Measurements from ENCODE around the gene SLC17A1. TPM values are rescaled to one million over a fixed set of nuclear protein-coding genes. Genes with fewer than 3 reads are reported as not detected.

SLC17A1 gene
- total and polyA plus RNA-seq, 4 donors = not detected

DNA sequence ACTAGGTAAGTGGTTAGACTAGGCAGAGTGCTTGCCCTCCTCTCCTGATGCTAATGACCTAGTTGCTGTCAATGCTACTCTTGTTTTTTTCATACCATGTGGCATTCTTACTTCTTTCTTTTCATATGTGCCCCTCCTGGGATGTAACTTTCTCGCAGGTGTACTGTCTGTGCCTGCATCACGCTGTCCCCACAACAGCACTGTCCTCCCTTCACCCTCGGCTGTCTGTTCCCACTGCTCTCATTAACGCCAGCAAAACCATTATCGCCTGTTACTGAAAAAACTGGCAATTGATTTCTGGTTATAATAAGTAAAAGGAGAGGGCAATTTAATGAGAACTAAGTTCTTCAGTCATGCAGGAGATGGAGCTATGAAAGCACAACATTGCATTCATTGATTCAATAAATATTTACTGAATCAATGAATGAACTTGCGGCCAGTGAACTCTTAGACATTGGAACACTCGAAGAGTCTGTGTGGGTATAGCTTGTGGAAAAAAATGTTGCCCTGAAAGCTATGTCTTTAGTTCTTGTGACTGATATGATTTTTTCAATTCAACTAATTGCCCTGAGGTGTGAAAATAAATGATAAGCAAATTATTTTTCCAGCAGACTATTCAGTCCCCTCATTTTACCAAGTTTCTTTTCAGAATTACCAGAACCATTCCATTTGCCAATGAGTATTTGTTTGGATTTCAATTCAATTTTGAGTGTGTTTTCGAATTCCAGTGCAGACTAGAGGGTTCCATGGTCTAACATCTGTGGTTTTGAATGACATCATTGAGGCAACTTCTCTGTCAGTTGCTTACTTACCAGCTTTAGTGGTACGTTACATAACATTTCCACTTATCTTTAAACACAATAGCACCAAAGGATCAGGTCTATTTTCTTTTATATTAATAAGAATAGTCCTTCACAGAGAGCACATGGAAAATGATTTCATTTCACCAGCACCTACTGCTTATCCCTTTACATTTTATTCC is 75.2 kb downstream of the SLC17A1 start:
- H3K36me3 ChIP-seq (ENCODE audit: control insufficient read depth in 4 of 4, insufficient read depth in 4 of 4, low read length in 4 of 4) = no peaks in the 10 kb centered on the region
- H3K4me3 ChIP-seq = no peak overlapping the region
- 81 to 86% methylated on average over 9 of the region's 9 CpGs for WGBS, 2 donors
- no peak for DNase-seq
- no peaks in the 10 kb centered on the region for H3K27me3 ChIP-seq (ENCODE audit: control insufficient read depth in 3 of 3, insufficient read depth in 3 of 3, low read length in 2 of 3)
- no peak overlapping the region for H3K27ac ChIP-seq (ENCODE audit: low read depth in 1 of 2, low read length in 1 of 2)
- no peak overlapping the region for H3K9ac ChIP-seq (ENCODE audit: insufficient read depth in 1 of 2, low read length in 2 of 2)
- H3K4me1 ChIP-seq (ENCODE audit: control insufficient read depth in 5 of 5, insufficient read depth in 5 of 5, low read length in 5 of 5) = no peaks in the 10 kb centered on the region
- ATAC-seq (ENCODE audit: insufficient read depth, low FRiP score) = no peak
- H3K9me3 ChIP-seq (ENCODE audit: control insufficient read depth in 4 of 4, insufficient read depth in 3 of 4, low read length in 3 of 4) = no peaks in the 10 kb centered on the region
- TF ChIP-seq, protein P1, sequence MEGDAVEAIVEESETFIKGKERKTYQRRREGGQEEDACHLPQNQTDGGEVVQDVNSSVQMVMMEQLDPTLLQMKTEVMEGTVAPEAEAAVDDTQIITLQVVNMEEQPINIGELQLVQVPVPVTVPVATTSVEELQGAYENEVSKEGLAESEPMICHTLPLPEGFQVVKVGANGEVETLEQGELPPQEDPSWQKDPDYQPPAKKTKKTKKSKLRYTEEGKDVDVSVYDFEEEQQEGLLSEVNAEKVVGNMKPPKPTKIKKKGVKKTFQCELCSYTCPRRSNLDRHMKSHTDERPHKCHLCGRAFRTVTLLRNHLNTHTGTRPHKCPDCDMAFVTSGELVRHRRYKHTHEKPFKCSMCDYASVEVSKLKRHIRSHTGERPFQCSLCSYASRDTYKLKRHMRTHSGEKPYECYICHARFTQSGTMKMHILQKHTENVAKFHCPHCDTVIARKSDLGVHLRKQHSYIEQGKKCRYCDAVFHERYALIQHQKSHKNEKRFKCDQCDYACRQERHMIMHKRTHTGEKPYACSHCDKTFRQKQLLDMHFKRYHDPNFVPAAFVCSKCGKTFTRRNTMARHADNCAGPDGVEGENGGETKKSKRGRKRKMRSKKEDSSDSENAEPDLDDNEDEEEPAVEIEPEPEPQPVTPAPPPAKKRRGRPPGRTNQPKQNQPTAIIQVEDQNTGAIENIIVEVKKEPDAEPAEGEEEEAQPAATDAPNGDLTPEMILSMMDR (IDR thresholded peaks at IDR 0.05; ENCODE audit: control extremely low read depth, extremely low read depth) = no peak

DNA sequence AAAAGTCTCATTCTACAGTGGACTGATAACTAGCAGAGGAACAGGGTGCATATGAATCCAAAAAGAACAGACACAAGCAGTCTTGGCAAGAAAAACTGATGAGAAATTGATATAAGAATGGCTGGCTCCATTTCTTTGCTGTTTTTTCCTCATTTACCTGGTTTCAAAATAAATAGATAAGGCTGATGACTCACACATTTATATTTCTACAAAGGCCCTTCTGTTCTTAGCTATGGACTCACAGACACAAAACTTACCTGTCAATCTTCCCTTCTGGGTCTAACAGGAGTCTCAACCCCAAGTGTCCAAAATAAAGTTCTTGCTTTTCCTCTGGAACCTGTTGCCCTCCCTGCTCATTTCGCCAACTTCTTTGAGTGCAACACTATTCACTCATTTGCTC is 76.4 kb downstream of the SLC17A1 start:
- Histone ChIP-seq H3K36me3 (ENCODE audit: control insufficient read depth in 4 of 4, insufficient read depth in 4 of 4, low read length in 4 of 4) (no peaks in the 10 kb centered on the region), H3K9me3 (ENCODE audit: control insufficient read depth in 4 of 4, insufficient read depth in 3 of 4, low read length in 3 of 4) (no peaks in the 10 kb centered on the region), H3K9ac (ENCODE audit: insufficient read depth in 1 of 2, low read length in 2 of 2) (no peak overlapping the region), H3K27me3 (ENCODE audit: control insufficient read depth in 3 of 3, insufficient read depth in 3 of 3, low read length in 2 of 3) (no peaks in the 10 kb centered on the region), H3K27ac (ENCODE audit: low read depth in 1 of 2, low read length in 1 of 2) (no peak overlapping the region), H3K4me3 (no peak overlapping the region), H3K4me1 (ENCODE audit: control insufficient read depth in 5 of 5, insufficient read depth in 5 of 5, low read length in 5 of 5) (no peaks in the 10 kb centered on the region)
- ATAC-seq (ENCODE audit: insufficient read depth, low FRiP score) = no peak
- TF ChIP-seq, protein P1 (IDR thresholded peaks at IDR 0.05; ENCODE audit: control extremely low read depth, extremely low read depth) = no peak
- 99 to 100% methylated on average over 1 of the region's 1 CpG for WGBS, 2 donors
- DNase-seq = no peak

DNA sequence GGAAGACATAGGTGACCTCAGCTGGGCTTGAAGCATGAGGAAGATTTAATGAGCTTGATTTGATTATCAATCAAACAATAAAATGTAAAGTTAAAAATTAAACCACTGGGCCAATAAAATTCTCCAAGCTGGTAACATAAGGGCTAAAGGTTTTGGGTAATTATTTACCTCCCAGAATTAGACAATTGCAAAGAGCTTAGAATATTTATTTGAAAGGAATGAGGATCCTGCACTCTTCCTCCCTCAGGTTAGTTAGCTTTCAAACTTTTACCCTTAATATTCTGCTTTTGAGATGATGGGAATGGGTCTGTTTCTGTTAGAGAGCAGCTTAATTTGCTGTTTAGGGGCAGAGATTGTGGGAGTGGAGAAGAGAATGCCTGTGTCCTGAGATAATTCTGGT is 77.3 kb downstream of the SLC17A1 start, which contains the start of gene SLC17A4:
Gene SLC17A4 (plus strand): TSS at position 208 of the 400 bp plus-strand sequence. CDS start 7,221 bp downstream, outside the sequence.
- DNase-seq (no peak), ATAC-seq (ENCODE audit: insufficient read depth, low FRiP score) (no peak)
- H3K4me1 ChIP-seq (ENCODE audit: control insufficient read depth in 5 of 5, insufficient read depth in 5 of 5, low read length in 5 of 5) = no peaks in the 10 kb centered on the region
- no peak within 1 kb of the TSS for H3K27ac ChIP-seq (ENCODE audit: low read depth in 1 of 2, low read length in 1 of 2)
- H3K36me3 ChIP-seq (ENCODE audit: control insufficient read depth in 4 of 4, insufficient read depth in 4 of 4, low read length in 4 of 4) = no peaks in the 10 kb centered on the region
- H3K9ac ChIP-seq (ENCODE audit: insufficient read depth in 1 of 2, low read length in 2 of 2) = no peak within 1 kb of the TSS
- no peaks in the 10 kb centered on the region for H3K27me3 ChIP-seq (ENCODE audit: control insufficient read depth in 3 of 3, insufficient read depth in 3 of 3, low read length in 2 of 3)
- TF ChIP-seq, protein P1 (IDR thresholded peaks at IDR 0.05; ENCODE audit: control extremely low read depth, extremely low read depth) = no peak
- H3K9me3 ChIP-seq (ENCODE audit: control insufficient read depth in 4 of 4, insufficient read depth in 3 of 4, low read length in 3 of 4) = no peaks in the 10 kb centered on the region
- H3K4me3 ChIP-seq = no peak within 1 kb of the TSS

All from lung (tissue), 12 donors.